AML-193 (cell line): ENCODE data around the gene FHIP2A.
"Not testable (repeated sequence)": the region's sequence is repeated elsewhere in the genome, so short reads cannot be mapped to it uniquely, and the experiment has no call there.

Experiments used
- DNase-seq, 2 experiments: peaks; one replicate each; lab custom pipeline; 2025; lab: John Stamatoyannopoulos, UW

The FHIP2A gene

GRCh38 chr10:114819322-114819721 lies 2.3 kb upstream of the FHIP2A start:
- DNase-seq, result no peak

- DNase-seq, result no peak
Measured at GRCh38 chr10:114821915-114822443, 399 bp downstream of the FHIP2A start.

- DNase-seq, result peak; percentile 18 to 27
Measured at GRCh38 chr10:114822444-114823076, 980 bp downstream of the FHIP2A start.

GRCh38 chr10:114823077-114823463 lies 1.5 kb downstream of the FHIP2A start:
- DNase-seq, result peak in 1 of 2 experiments; percentile 5

GRCh38 chr10:114824391-114824790 lies 2.8 kb downstream of the FHIP2A start:
- no peak for DNase-seq

GRCh38 chr10:114825513-114826253 lies 4.1 kb downstream of the FHIP2A start:
- no peak for DNase-seq

- DNase-seq, result no peak
Measured at GRCh38 chr10:114829160-114829909, 7.8 kb downstream of the FHIP2A start.

- no peak for DNase-seq
Measured at GRCh38 chr10:114831186-114831867, 9.7 kb downstream of the FHIP2A start.

GRCh38 chr10:114837690-114838089 lies 16.1 kb downstream of the FHIP2A start:
- no peak for DNase-seq

GRCh38 chr10:114839901-114840300 lies 18.3 kb downstream of the FHIP2A start:
- DNase-seq, result no peak

GRCh38 chr10:114845978-114846693 lies 24.6 kb downstream of the FHIP2A start:
- no peak for DNase-seq

GRCh38 chr10:114847517-114847916 lies 25.9 kb downstream of the FHIP2A start:
- not testable (repeated sequence) for DNase-seq

GRCh38 chr10:114849674-114850073 lies 28.1 kb downstream of the FHIP2A start:
- no peak for DNase-seq

GRCh38 chr10:114850126-114850525 lies 28.5 kb downstream of the FHIP2A start:
- DNase-seq, result no peak

- no peak for DNase-seq
Measured at GRCh38 chr10:114851336-114851735, 29.8 kb downstream of the FHIP2A start.

- no peak for DNase-seq
Measured at GRCh38 chr10:114852197-114852596, 30.6 kb downstream of the FHIP2A start.

GRCh38 chr10:114854906-114855305 lies 33.3 kb downstream of the FHIP2A start:
- no peak for DNase-seq

GRCh38 chr10:114855776-114856543 lies 34.4 kb downstream of the FHIP2A start:
- DNase-seq, result no peak

GRCh38 chr10:114856544-114857287 lies 35.1 kb downstream of the FHIP2A start:
- DNase-seq, result no peak

- not testable (repeated sequence) for DNase-seq
Measured at GRCh38 chr10:114857288-114857565, 35.6 kb downstream of the FHIP2A start.
